ENCODE measurements around the gene ACACA.

GRCh38 chr17:37342589-37342988 lies 64.0 kb downstream of the ACACA start:
- no peak for TF ChIP-seq CTCF (IDR thresholded peaks at IDR 0.05)
- no peak for TF ChIP-seq POLR2A (IDR thresholded peaks at IDR 0.05)

Data from uterus (tissue), 2 donors.